Tibial nerve (tissue), 4 donors: ENCODE measurements around the gene C11orf87. TPM values are rescaled to one million over a fixed set of nuclear protein-coding genes. Genes with fewer than 3 reads are reported as not detected.

Experiments used
- DNase-seq, 2 donors: peaks; one replicate each; pipeline ENCODE4 v3.0.0-alpha.2; 2019; ENCODE audit warnings: low spot score in 2 of 2
- H3K27ac ChIP-seq, 4 donors: fragments of 200-600 bp; sonication (generic) in 3 of 4; one replicate each; pipeline ENCODE4 v1.5.1; 2017 to 2019; ENCODE audit warnings: mild to moderate bottlenecking in 1 of 4
- H3K27me3 ChIP-seq, 2 donors: fragments of 200-600 bp; sonication (generic) in 1 of 2; one replicate each; pipeline versions ENCODE4 v1.5.1 to v1.6.0; 2017 to 2019
- H3K36me3 ChIP-seq, 3 donors: fragments of 200-600 bp; sonication (generic); one replicate each; pipeline ENCODE4 v1.5.1; 2018 to 2019
- H3K4me1 ChIP-seq, 4 donors: fragments of 200-600 bp; sonication (generic) in 3 of 4; one replicate each; pipeline ENCODE4 v1.5.1; 2017 to 2019
- H3K4me3 ChIP-seq, 4 donors: fragments of 200-600 bp; sonication (generic) in 3 of 4; one replicate each; pipeline ENCODE4 v1.5.1; 2017 to 2019; ENCODE audit warnings: mild to moderate bottlenecking in 1 of 4, moderate library complexity in 1 of 4
- H3K9me3 ChIP-seq, 4 donors: fragments of 200-600 bp; sonication (generic) in 3 of 4; one replicate each; pipeline ENCODE4 v1.5.1; 2017 to 2019
- CTCF ChIP-seq, 5 experiments: fragments of 200-600 bp in 3 of 5; fragments of 450-650 bp in 2 of 5; sonication (generic) in 3 of 5; IDR thresholded peaks; one replicate each; pipeline ENCODE4 v1.5.1; 2016 to 2019; ENCODE audit warnings: antibody characterized with exemption in 5 of 5, mild to moderate bottlenecking in 3 of 5, moderate library complexity in 2 of 5
- EP300 ChIP-seq, 2 donors: sonication (generic); formaldehyde crosslinking; IDR thresholded peaks; one replicate each; pipeline ENCODE4 v1.6.1; 2017; ENCODE audit warnings: antibody characterized with exemption in 2 of 2, mild to moderate bottlenecking in 1 of 2
- POLR2A ChIP-seq, 2 donors: fragments of 450-650 bp; IDR thresholded peaks; one replicate each; pipeline ENCODE4 v1.6.1; 2017; ENCODE audit warnings: antibody characterized with exemption in 2 of 2, mild to moderate bottlenecking in 2 of 2, moderate library complexity in 2 of 2
- WGBS, 2 donors: methylation state at CpG; one replicate each; pipeline ENCODE4 v1.1.5; 2018; 5-methylcytosine and 5-hydroxymethylcytosine counted together
- total RNA-seq, 4 donors: library from RNA; depleted of rRNA; stranded (reverse); fragments of >200 nt; gene quantifications; one replicate each; pipeline ENCODE4 v1.1.0, GENCODE V29; 2016

Gene C11orf87
- total RNA-seq, 4 donors from 2014 or later: 0.21 to 0.87 TPM; not detected in 2

- H3K9me3 ChIP-seq: no peaks in the 10 kb centered on the region
These were observed 38.7 kb upstream of the C11orf87 start for GRCh38 chr11:109383306-109383705.

GRCh38 chr11:109384873-109385272 is 37.1 kb upstream of the C11orf87 start:
- Histone ChIP-seq H3K27ac (no peak overlapping the region), H3K36me3 (no peaks in the 10 kb centered on the region), H3K9me3 (no peaks in the 10 kb centered on the region), H3K27me3 (no peaks in the 10 kb centered on the region), H3K4me3 (no peak overlapping the region), H3K4me1 (no peaks in the 10 kb centered on the region)
- no peak for DNase-seq
- 63 to 67% methylated on average over 1 of the region's 1 CpG for WGBS, 2 donors
- TF ChIP-seq POLR2A (IDR thresholded peaks at IDR 0.05): no peak
- no peak for TF ChIP-seq EP300 (IDR thresholded peaks at IDR 0.05)
- no peak for TF ChIP-seq CTCF (IDR thresholded peaks at IDR 0.05)

More at GRCh38 chr11:109383306-109383705, 38.7 kb upstream of the C11orf87 start:
- TF ChIP-seq EP300 (IDR thresholded peaks at IDR 0.05) (no peak), CTCF (IDR thresholded peaks at IDR 0.05) (no peak), POLR2A (IDR thresholded peaks at IDR 0.05) (no peak)
- no peak for DNase-seq
- Histone ChIP-seq H3K36me3 (no peaks in the 10 kb centered on the region), H3K27ac (no peak overlapping the region), H3K4me1 (peaks cover 0 to 2% (median 0%) of the 10 kb centered on the region in 4 donors), H3K27me3 (no peaks in the 10 kb centered on the region), H3K4me3 (no peak overlapping the region)
- 63 to 78% methylated on average over 1 of the region's 1 CpG for WGBS, 2 donors

- H3K4me3 ChIP-seq: no peak overlapping the region
- no peaks in the 10 kb centered on the region for H3K36me3 ChIP-seq
- no peaks in the 10 kb centered on the region for H3K4me1 ChIP-seq
- DNase-seq: no peak
- WGBS, 2 donors: 38 to 41% methylated on average over 3 of the region's 3 CpGs
- peaks cover 0 to 3% (median 0%) of the 10 kb centered on the region in 4 donors for H3K9me3 ChIP-seq
- TF ChIP-seq POLR2A (IDR thresholded peaks at IDR 0.05): no peak
- no peak for TF ChIP-seq EP300 (IDR thresholded peaks at IDR 0.05)
- no peak for TF ChIP-seq CTCF (IDR thresholded peaks at IDR 0.05)
- no peaks in the 10 kb centered on the region for H3K27me3 ChIP-seq
- no peak overlapping the region for H3K27ac ChIP-seq
These were observed 33.0 kb upstream of the C11orf87 start for GRCh38 chr11:109388982-109389381.

- Histone ChIP-seq H3K36me3 (no peaks in the 10 kb centered on the region), H3K27ac (no peak overlapping the region), H3K9me3 (peaks cover 0 to 3% (median 0%) of the 10 kb centered on the region in 4 donors), H3K4me3 (no peak overlapping the region), H3K4me1 (no peaks in the 10 kb centered on the region), H3K27me3 (no peaks in the 10 kb centered on the region)
- TF ChIP-seq CTCF (IDR thresholded peaks at IDR 0.05): no peak
- no peak for TF ChIP-seq POLR2A (IDR thresholded peaks at IDR 0.05)
- no peak for TF ChIP-seq EP300 (IDR thresholded peaks at IDR 0.05)
- WGBS, 2 donors: 70 to 71% methylated on average over 2 of the region's 2 CpGs
- no peak for DNase-seq
These were observed 31.2 kb upstream of the C11orf87 start for GRCh38 chr11:109390752-109391151.

GRCh38 chr11:109401545-109401944 is 20.4 kb upstream of the C11orf87 start:
- DNase-seq: no peak
- H3K4me3 ChIP-seq: no peak overlapping the region
- no peak overlapping the region for H3K27ac ChIP-seq
- no peaks in the 10 kb centered on the region for H3K36me3 ChIP-seq
- TF ChIP-seq CTCF (IDR thresholded peaks at IDR 0.05): no peak
- TF ChIP-seq POLR2A (IDR thresholded peaks at IDR 0.05): no peak
- TF ChIP-seq EP300 (IDR thresholded peaks at IDR 0.05): no peak
- H3K9me3 ChIP-seq: peaks cover 0 to 13% (median 0%) of the 10 kb centered on the region in 4 donors
- 70 to 78% methylated on average over 3 of the region's 3 CpGs for WGBS, 2 donors
- H3K27me3 ChIP-seq: no peaks in the 10 kb centered on the region
- H3K4me1 ChIP-seq: no peaks in the 10 kb centered on the region
